Osteoblast (primary cell): ENCODE results near the gene GPR132. TPM values are rescaled to one million over a fixed set of nuclear protein-coding genes. Genes with fewer than 3 reads are reported as not detected.

Source experiments
- DNase-seq: peaks from one replicate; pipeline ENCODE4 v3.0.0; 2011; ENCODE audit warnings: low spot score, mixed read lengths; ENCODE audit not compliant: insufficient read length; ENCODE audit errors: missing footprints
- H2AFZ ChIP-seq: 2 replicates; pipeline ENCODE4 v1.6.0; 2011; ENCODE audit warnings: mild to moderate bottlenecking, low read length
- H3K27ac ChIP-seq: 2 replicates; pipeline ENCODE4 v1.5.1; 2011; ENCODE audit warnings: mild to moderate bottlenecking, low read depth, low read length, moderate library complexity
- H3K27me3 ChIP-seq: 2 replicates; pipeline ENCODE4 v1.6.0; 2012; ENCODE audit warnings: mild to moderate bottlenecking, control low read depth, inconsistent platforms, low read length, moderate library complexity; ENCODE audit not compliant: insufficient read depth
- H3K36me3 ChIP-seq: 2 replicates; pipeline ENCODE4 v1.5.1; 2011; ENCODE audit warnings: mild to moderate bottlenecking, low read length, control low read depth, moderate library complexity; ENCODE audit not compliant: insufficient read depth
- H3K4me1 ChIP-seq: 2 replicates; pipeline ENCODE4 v1.5.1; 2011; ENCODE audit warnings: mild to moderate bottlenecking, low read length, control low read depth, moderate library complexity; ENCODE audit not compliant: insufficient read depth
- H3K4me2 ChIP-seq: 2 replicates; pipeline ENCODE4 v1.6.0; 2011; ENCODE audit warnings: mild to moderate bottlenecking, low read length; ENCODE audit not compliant: insufficient read depth
- H3K4me3 ChIP-seq: fragments of 200-600 bp; sonication (generic); 3 replicates; pipeline ENCODE4 v1.5.1; 2012; ENCODE audit warnings: mild to moderate bottlenecking, low read length, inconsistent platforms; ENCODE audit not compliant: insufficient read depth
- H3K79me2 ChIP-seq: 2 replicates; pipeline ENCODE4 v1.6.0; 2012; ENCODE audit warnings: mild to moderate bottlenecking, low read length, control low read depth, inconsistent platforms; ENCODE audit not compliant: insufficient read depth
- H3K9me3 ChIP-seq: 2 replicates; pipeline ENCODE4 v1.5.1; 2011; ENCODE audit warnings: low read depth, low read length, control low read depth
- H4K20me1 ChIP-seq: 2 replicates; pipeline ENCODE4 v1.6.0; 2012; ENCODE audit warnings: mild to moderate bottlenecking, low read length, control low read depth; ENCODE audit not compliant: insufficient read depth
- CTCF ChIP-seq: IDR thresholded peaks from 2 replicates; pipeline ENCODE4 v1.5.1; 2011; ENCODE audit warnings: mild to moderate bottlenecking, low read depth, low read length, moderate library complexity; ENCODE audit errors: extremely low read depth
- small RNA-seq: library from RNA; depleted of rRNA; stranded (forward); fragments of <200 nt; gene quantifications from one replicate; pipeline ENCODE3, GENCODE V24; 2012
- total RNA-seq: library from RNA; depleted of rRNA; stranded (reverse); fragments of >200 nt; gene quantifications from 2 replicates; pipeline ENCODE4 v1.2.3, GENCODE V29; 2012

Gene GPR132
- total RNA-seq, 1 donor, result under 0.01 TPM

GRCh38 chr14:105006831-105007592 lies 58.2 kb downstream of the GPR132 start:
- no peaks in the 10 kb centered on the region for H3K27me3 ChIP-seq
- H3K9me3 ChIP-seq, result no peaks in the 10 kb centered on the region
- H3K4me2 ChIP-seq, result no peak overlapping the region
- no peak overlapping the region for H3K4me3 ChIP-seq
- DNase-seq, result peak; percentile 58
- peaks cover under 1% of the 10 kb centered on the region for H3K4me1 ChIP-seq
- H3K36me3 ChIP-seq, result peaks cover 31% of the 10 kb centered on the region
- peaks cover 39% of the 10 kb centered on the region for H3K79me2 ChIP-seq
- TF ChIP-seq CTCF, result no peak
- H2AFZ ChIP-seq, result no peak overlapping the region
- H4K20me1 ChIP-seq, result peaks cover 3% of the 10 kb centered on the region
- no peak overlapping the region for H3K27ac ChIP-seq

DNA sequence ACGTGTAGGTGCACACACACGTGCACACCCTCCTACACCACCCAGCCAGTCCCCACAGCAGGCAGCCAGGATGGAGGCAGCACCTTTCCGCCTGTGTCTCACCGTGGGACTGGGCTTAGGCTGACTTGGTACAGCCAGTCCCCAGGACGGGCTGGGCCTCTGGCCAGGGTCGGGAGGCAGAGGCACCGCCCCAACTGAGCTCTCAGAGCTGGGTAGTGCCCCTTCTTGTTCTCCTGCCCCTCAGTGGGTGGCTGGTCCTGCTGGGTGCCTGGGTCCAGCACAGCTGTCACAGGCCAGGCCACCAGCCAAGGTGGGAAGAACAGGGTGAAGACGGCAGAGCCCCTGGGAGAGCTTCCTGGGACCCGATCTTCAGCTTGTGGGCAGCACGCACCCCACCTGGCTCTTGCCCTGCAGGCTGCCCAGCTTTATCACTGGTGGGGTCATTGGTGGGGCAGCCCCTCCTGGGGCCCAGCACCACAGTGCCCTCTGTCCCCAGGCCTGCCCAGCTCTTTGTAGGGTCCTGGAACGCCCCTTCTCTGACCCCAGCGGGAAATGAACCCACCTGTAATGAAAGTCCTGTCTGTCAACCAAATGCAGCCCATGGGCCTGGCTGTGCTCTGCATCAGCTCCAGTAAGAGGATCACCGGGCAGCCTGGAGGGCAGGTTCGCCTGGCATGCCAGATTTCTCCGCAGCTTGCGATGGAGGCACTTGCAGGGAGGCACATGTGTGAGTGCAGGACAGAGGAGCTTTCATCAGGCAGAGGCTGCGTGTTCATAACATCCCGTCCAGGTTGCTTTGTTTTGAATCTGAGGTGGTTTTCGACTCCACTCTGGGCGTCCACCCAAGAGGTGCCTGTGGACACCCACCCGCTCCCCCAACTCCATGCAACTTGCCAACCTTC lies 59.0 kb downstream of the GPR132 start:
- H3K4me1 ChIP-seq, result no peaks in the 10 kb centered on the region
- H3K27me3 ChIP-seq, result no peaks in the 10 kb centered on the region
- no peak overlapping the region for H2AFZ ChIP-seq
- H4K20me1 ChIP-seq, result peaks cover 3% of the 10 kb centered on the region
- no peak overlapping the region for H3K4me2 ChIP-seq
- no peak overlapping the region for H3K4me3 ChIP-seq
- peaks cover 31% of the 10 kb centered on the region for H3K79me2 ChIP-seq
- no peak for TF ChIP-seq CTCF
- H3K36me3 ChIP-seq, result peaks cover 28% of the 10 kb centered on the region
- H3K27ac ChIP-seq, result no peak overlapping the region
- H3K9me3 ChIP-seq, result no peaks in the 10 kb centered on the region
- DNase-seq, result peak; percentile 80

DNA sequence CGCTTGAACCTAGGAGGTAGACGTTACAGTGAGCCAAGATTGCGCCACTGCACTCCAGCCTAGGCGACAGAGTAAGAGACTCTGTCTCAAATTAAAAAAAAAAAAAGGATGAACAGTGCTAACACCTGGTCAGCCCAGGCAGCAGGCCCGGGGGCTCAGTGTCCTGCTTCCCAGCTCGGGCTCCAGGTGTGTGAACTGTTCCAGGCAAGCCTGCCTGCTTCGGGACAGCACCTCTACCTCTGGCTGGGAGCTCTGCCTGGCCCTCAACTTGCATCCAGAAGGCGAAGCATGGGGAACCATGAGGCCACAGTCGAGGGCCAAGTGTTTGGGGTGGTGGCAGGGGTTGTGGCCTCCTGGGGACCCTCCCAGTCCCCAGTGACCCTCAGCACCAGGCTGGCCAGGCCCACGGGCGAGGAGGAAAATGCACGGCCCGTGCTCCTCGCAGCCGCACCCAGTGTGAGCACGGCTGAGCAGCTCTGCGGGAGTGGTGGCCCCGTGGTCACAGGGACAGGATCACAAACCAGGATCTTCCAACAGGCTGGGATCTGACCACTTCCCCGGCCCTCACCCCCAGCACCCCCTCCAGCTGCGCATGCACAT lies 59.8 kb downstream of the GPR132 start:
- no peak for TF ChIP-seq CTCF
- H3K27ac ChIP-seq, result no peak overlapping the region
- H3K4me3 ChIP-seq, result no peak overlapping the region
- peak; percentile 46 for DNase-seq
- H3K36me3 ChIP-seq, result peaks cover 21% of the 10 kb centered on the region
- H3K27me3 ChIP-seq, result no peaks in the 10 kb centered on the region
- H2AFZ ChIP-seq, result no peak overlapping the region
- no peak overlapping the region for H3K4me2 ChIP-seq
- peaks cover 24% of the 10 kb centered on the region for H3K79me2 ChIP-seq
- H3K4me1 ChIP-seq, result no peaks in the 10 kb centered on the region
- H3K9me3 ChIP-seq, result no peaks in the 10 kb centered on the region
- H4K20me1 ChIP-seq, result peaks cover 3% of the 10 kb centered on the region

Small RNAs within 50 kb of the gene (small RNA-seq; reads per million reads assigned to genes)
- not detected for gene AL512356.2

Other genes with a start within 250 kb of the GPR132 start
- gene CEP170B, start 200.2 kb downstream of the GPR132 start, total RNA-seq, result 17.1 and 21.0 TPM in 2 replicates
- gene PLD4, start 140.6 kb downstream of the GPR132 start, total RNA-seq, result not detected in 2 replicates
- gene AHNAK2, start 87.1 kb downstream of the GPR132 start, total RNA-seq, result 30.8 and 31.8 TPM in 2 replicates
- gene CLBA1, start 79.6 kb downstream of the GPR132 start, total RNA-seq, result 11.5 and 12.3 TPM in 2 replicates
- gene CDCA4, start 44.3 kb downstream of the GPR132 start, total RNA-seq, result 13.3 and 13.8 TPM in 2 replicates
- 1.8 and 3.3 TPM in 2 replicates for gene JAG2, start 103.3 kb upstream of the GPR132 start, total RNA-seq
- 13.6 and 15.9 TPM in 2 replicates for gene NUDT14, start 115.9 kb upstream of the GPR132 start, total RNA-seq
- 54.3 and 60.1 TPM in 2 replicates for gene BTBD6, start 183.1 kb upstream of the GPR132 start, total RNA-seq
- gene BRF1, start 235.6 kb upstream of the GPR132 start, total RNA-seq, result 33.6 and 34.4 TPM in 2 replicates
- gene PACS2, start 249.3 kb upstream of the GPR132 start, total RNA-seq, result 81.1 and 81.3 TPM in 2 replicates